ENCODE data around the gene KCND3.

GRCh38 chr1:111888740-111889376 is 100.6 kb downstream of the KCND3 start:
- no peak for TF ChIP-seq POLR2A (IDR thresholded peaks at IDR 0.05)
- TF ChIP-seq CTCF (IDR thresholded peaks at IDR 0.05): no peak

Measured in tibial nerve (tissue), 3 donors.